ENCODE measurements around the gene SYCN.

SYCN gene

DNA sequence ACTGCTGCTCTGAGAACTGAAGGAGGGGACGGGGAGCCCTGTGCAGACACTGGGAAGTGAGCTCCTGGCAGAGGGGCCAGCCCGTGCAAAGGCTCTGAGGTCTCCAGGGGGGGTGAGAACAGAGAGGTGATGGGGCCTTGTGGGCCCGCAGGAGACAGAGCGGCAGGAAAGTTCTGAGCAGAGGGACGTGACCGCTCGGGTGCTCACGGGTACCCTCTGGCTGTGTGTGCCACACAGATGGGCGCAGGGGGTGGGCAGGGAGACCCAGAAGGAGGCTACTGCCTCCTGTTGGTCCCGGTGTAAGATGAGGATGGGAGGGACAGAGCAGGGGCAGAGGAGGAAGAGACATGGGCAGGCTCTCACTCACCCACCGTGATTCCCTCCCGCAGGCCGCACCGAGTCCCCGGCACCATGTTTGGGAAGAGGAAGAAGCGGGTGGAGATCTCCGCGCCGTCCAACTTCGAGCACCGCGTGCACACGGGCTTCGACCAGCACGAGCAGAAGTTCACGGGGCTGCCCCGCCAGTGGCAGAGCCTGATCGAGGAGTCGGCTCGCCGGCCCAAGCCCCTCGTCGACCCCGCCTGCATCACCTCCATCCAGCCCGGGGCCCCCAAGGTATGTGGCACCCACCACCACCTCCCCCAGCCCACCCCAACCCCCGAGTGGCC is 34.8 kb downstream of the SYCN start:
- DNase-seq, result no peak

GRCh38 chr19:39168258-39169142 is 35.6 kb downstream of the SYCN start:
- DNase-seq, result no peak

DNA sequence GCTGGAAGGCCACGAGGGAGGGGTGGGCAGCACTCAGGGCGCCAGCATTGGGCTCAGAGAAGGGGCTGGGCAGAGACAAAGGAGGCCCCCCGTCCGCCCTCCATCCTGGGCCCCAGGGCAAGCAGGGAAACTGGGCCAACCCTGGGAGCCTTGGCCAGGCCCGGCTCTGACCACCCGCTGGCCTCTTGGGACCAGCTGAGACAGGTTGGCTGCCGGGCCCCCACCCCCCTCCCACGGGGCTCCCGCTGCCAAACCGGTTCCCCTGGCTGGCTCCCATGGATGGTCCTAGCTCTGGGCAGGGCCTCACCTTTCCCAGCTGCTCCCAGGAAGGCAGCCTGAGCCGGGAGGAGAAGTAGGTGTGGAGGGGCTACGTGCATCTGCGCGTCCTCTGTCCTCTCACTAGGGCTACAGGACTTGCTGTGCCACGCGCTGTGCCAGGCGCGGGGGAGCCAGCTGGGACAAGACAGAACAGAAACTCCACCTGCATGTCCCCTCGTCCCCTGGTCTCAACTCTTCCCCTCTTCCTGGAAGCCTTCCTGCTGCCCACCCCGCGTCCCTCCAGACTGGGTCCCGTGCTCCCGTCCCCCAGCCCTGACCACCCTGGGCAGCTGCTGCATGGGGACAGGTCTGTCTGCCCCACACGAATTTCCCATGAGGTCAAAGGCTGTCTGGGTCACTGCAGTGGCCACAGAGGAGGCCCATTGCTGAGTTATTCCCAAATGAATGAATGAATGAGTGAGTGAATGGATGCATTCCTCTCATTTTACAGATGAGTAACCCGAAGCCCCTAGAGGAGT is 36.4 kb downstream of the SYCN start:
- DNase-seq, result no peak

DNA sequence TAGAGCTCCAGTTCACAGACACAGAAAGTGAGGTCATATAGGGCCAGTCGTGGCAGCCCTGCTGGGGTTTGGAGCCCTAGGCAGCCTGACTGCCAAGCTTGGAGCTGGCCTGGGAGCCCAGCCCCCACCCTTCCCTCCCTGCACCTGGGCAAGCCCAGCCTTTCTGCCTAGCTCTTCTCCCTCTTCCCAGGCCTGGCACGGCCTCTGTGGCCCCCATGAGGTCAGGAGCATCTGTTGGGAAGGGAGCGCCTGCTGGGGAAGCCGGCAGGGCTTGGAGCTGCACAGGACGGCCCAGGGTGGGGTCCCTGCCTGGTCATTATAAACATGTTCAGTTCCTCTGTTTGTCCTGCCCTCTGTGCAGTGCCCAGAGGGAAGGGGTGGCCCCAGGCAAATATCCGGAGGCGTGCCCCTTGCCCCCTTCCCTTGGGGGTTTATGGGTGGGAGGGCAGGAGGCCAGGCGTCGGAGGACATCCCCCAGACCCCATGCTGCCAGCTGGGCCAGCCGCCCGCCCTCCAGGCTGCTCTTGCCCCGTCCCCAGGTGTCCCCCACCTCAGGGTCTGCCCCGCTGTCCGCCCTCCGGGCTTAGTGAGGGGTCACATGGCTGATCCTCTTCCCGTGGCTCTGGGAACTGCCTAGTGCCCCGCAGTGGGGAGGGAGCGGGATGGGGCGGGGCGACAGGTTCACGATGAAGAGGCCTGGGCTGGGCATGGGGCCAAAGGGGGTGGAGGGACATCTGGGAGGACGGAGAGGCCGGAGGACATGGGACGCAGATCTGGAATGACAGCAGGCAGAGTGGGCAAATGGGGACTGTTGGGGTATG is 37.3 kb downstream of the SYCN start:
- no peak for DNase-seq

DNA sequence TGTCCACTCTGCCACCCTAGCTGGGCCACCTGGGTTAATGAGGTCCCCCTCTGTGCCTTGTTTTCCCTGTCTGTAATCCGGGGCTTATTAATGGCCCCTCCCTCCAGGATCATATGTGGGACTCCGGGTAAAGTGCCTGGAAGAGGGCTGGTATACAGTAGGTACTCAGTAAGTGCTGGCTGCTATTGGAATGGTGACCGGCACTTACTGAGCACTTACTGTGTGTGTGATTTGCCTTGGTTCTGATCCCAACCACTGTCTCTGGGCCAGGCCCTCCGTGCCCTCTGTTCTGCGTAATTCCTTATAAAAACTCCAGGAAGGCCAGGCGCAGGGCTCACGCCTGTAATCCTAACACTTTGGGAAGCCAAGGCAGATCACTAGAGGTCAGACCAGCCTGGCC is 38.2 kb downstream of the SYCN start:
- no peak for DNase-seq

- no peak for DNase-seq
Observed at GRCh38 chr19:39164289-39164688, 39.8 kb downstream of the SYCN start.

DNA sequence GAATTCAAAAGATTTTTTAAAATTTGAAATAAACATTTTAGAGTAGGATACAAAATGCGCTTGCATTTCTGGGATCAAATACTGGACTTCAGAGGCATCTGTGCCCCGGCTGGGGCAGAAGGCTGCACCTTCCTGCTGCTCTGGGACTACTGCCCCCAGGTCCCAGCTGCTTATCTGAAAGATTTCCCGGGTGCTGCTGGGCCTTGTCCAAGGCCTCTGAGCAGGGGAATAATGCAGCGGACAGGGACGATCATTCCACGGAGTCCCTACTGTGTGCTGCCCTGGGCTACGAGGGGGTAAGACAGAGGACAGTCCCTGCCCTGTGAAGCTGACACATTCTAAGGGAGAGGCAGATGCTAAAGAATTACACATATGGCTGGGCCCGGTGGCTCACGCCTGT is 40.4 kb downstream of the SYCN start:
- no peak for DNase-seq

DNA sequence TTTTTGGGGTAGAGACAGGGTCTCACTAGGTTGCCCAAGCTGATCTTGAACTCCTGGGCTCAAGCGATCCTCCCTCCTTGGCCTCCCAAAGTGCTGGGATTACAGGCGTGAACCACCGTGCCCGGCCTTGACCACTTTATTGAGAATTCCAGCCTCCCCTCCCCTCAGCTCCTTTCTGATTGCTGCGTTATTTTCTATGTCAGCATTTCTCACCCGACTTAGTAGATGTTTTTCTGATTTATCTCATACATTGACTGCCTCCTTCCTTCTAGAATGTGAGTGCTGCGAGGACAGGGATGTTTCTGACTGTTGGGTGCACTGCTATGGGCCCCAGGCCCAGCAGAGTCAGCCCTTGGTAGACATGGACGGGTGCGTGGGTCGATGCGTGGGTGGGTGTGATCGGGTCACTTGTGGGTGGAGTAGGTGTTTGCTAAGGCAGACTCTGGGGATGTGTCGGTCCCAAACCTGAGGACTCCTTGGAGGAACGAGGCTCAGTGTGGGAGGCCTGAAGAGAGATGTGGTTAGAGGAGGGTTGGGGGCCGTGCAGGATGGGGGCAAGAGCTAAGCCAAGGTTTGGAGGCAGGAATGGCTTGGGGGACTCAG is 41.5 kb downstream of the SYCN start:
- DNase-seq, result no peak

DNA sequence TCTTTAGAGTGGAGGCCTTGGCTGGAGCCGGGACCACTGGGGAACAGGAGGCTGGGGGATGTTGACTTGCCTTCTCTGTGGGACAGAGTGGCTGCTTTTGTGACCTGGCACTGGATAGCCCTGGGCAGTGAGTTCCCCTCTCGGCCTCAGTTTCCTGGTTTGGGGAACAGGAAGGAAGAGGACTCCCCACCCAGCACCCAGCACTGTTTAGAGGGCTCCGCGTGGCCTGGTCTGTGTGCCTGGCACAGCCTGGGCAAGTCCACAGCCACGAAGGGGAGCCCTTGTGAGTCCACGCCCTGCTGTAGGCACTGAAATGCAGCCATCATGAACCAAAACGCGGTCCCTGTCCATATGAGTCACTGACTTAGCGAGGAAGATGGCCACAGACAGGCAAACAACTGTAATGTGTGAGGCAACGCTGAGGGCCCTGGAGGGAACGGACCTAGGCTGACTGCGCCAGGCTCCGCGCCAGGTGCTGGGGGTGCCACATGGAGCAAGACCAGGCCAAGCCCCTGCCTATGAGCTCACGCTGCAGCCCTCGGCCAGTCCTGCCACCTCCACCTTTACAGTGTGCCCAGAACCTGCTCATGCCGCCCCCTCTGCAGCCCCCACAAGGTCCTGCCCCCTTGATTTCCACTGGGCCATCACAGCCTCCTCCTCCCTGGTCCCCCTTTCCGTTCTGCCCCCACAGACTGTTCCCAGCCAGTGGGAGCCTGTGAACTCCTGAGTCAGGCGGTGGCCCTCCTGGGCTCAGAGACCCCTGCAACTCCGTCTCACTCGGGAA is 43.0 kb downstream of the SYCN start:
- no peak for DNase-seq

GRCh38 chr19:39160523-39160861 is 43.6 kb downstream of the SYCN start:
- DNase-seq, result no peak

- no peak for DNase-seq
Observed at GRCh38 chr19:39158646-39159260, 45.3 kb downstream of the SYCN start.

- DNase-seq, result no peak
Observed at GRCh38 chr19:39157997-39158389, 46.1 kb downstream of the SYCN start.

- DNase-seq, result no peak
Observed at GRCh38 chr19:39157275-39157996, 46.6 kb downstream of the SYCN start.

DNA sequence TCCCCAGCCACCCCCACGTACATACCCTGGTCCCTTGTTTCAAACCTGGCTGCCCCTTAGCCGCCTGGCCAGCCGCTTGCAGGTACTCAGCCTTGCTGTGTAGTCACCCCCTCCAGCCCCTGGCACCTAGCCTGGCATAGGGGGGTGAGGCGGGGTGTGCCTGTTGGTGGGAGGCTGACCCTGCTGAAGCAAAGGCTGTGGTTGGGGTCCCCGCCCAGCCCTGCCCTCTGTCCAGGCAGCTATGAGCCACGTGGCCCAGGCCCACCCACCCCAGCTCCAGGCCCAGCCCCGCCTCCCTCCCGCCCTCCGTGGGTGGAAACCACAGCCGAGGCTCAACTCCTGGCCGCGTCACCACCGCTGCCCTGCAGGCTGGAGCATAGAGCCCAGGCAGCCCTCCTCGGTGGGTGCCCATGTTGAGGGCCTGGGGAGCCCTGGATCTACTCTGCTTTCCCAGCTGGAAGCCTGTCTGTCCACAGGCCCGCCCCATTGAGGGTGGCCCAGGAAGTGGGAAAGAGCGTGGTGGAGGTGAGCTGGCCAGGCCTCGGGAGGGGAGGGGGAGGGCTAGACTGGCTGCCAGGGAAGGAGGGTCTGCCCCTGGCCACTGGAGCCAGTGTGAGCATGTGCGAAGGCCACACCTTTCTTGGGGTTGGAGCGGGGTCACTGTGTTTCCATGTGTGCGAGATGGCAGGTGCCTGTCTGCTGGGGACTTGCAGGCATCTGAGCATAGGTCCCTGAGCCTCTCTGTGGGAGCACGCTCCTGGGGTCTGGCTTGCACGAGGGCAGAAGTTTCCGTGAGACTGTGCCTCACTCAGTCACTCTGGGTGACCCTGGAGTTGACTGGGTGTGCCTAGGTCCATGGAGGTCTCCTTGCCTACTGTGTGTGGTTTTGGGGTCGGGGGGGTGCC is 47.5 kb downstream of the SYCN start:
- no peak for DNase-seq

DNA sequence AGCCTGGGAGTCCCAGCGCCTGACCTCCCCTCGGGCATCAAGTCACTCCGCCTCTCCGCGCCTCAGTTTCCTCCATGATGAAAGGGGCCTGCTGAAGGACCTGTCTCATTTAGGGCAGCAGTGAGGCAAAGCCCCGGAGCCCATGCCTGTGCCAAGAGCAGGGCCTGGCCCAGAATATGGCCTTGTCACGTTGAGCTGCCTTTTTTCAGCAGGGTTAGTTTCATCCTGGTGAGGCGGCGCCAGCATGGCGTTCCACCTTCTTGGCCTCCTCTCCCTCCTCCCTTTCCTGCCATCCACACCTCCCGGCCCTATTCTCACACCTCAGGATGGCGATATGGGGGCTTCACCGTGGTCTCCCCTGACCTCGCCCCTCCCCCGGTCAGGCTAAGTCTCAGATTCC is 48.3 kb downstream of the SYCN start:
- DNase-seq, result no peak

DNA sequence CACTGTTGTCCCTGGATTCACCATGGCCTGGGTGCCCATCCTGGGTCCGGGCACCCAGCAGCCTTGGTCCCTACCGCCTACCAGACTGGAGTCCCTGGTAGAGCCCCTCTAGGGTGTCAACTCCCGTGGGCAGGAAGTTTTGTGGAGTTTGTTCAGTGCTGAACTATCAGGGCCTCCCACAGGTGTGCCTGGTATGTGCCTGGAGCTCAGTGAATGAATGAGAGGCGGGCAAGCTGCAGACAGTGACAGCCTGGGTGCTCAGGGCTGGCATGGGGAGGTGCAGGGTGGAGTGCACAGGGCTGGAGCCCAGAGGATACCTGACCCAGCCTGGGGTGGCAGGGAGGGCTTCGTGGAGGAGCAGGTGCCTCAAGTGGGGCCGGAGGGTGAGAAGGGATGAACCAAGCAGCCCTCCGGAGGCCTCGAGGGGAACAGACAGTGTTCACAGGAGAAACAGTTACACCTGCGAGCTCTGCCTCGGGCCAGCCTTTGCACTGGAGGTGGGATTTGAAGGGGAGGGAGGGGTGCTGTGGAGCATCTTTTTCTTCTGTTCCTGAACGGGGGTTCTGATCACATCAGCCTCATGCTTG is 48.9 kb downstream of the SYCN start:
- DNase-seq, result no peak

DNA sequence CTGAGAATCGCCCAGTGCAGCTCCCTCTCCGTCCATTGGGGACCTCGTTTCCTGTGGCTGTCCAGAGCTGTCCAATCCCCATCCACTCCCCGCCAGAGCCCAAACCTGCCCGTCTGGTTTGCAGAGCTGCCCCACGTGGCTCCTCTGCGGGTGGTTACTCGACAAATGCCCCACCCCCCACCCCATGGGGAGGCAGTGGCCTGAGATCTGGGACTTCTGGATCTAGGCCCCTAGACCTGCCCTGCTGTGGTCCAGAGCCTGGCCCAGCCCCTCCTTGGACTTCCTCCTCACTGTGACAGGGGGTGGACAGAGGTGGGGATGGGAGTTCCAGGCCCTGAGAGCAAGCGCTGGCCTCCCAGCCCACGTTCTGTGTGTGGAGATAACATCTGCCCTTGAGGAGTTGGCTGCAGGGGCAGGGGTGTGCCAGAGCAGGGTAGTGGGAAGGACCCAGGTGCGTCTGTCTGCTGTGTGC is 49.4 kb downstream of the SYCN start:
- DNase-seq, result no peak

DNA sequence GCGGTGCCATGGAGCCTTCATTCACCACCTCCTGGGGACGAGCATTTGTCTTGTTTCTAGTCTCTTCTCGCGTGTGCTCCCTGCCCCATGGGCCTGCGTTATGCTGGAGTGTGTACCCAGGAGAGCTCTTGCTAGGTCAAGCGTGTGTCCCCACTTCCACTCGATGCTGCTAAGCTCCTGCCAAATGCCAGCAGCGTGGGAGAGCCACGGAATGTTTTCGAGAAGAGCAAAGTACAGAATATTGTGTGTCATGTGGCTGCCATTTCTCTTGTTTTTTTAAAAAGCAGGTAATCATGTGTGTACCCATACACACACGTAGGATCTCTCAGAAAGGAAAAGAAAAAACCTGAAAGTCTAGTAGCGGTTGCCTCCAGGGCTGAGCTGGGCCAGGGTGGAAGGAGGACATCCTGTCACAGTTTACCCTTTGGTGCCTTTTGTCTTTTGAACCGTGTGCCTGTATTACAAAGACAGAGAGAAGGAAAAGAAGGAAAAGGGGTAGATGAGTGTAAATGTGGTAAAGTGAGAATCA is 49.9 kb downstream of the SYCN start:
- no peak for DNase-seq

Measured in CD4-positive, alpha-beta T cell treated with Interleukin-21 for 1 hour (primary cell).